Activated naive CD4-positive, alpha-beta T cell treated with anti-CD3 and anti-CD28 coated beads, Interleukin-2, amount 50 U/mL, for 24 hours (primary cell): Measurements from ENCODE around the gene ABHD14A.

Source experiments
- H3K27ac Mint-ChIP-seq: one replicate; pipeline ENCODE4 v1.8.0; 2021; ENCODE audit warnings: mild to moderate bottlenecking, mixed read lengths
- H3K27me3 Mint-ChIP-seq: one replicate; pipeline ENCODE4 v1.8.0; 2021; ENCODE audit warnings: mixed read lengths
- H3K36me3 Mint-ChIP-seq: one replicate; pipeline ENCODE4 v1.8.0; 2021; ENCODE audit warnings: mixed read lengths
- H3K4me1 Mint-ChIP-seq: one replicate; pipeline ENCODE4 v1.8.0; 2021; ENCODE audit warnings: mixed read lengths
- H3K4me3 Mint-ChIP-seq: one replicate; pipeline ENCODE4 v1.8.0; 2021; ENCODE audit warnings: mild to moderate bottlenecking, mixed read lengths
- H3K9me3 Mint-ChIP-seq: one replicate; pipeline ENCODE4 v1.8.0; 2021; ENCODE audit warnings: mixed read lengths

ABHD14A gene

DNA sequence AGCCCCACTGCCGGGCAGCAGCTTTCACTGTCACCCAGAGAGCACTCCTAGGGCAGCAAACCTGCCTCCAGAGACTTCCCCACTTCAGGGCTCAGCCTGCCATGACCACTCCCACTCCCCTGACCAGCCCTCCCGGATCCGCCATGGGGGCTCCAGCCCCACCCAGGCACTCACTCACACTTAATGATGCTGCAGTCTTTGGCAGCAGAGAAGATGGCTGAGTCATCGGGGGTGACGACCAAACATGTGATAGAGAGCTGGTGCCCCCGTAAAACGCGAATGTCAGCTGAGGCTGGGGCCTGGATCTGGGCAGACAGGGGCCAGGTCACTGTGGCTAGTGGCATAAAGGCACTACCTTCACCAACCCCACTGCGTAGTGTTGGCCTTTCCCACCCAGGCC, 37.9 kb upstream of the ABHD14A start:
- H3K27me3 Mint-ChIP-seq: no peaks in the 10 kb centered on the region
- H3K9me3 Mint-ChIP-seq: no peaks in the 10 kb centered on the region
- peaks cover 14% of the 10 kb centered on the region for H3K36me3 Mint-ChIP-seq
- H3K4me1 Mint-ChIP-seq: peaks cover 27% of the 10 kb centered on the region
- no peak overlapping the region for H3K27ac Mint-ChIP-seq
- H3K4me3 Mint-ChIP-seq: no peak overlapping the region

DNA sequence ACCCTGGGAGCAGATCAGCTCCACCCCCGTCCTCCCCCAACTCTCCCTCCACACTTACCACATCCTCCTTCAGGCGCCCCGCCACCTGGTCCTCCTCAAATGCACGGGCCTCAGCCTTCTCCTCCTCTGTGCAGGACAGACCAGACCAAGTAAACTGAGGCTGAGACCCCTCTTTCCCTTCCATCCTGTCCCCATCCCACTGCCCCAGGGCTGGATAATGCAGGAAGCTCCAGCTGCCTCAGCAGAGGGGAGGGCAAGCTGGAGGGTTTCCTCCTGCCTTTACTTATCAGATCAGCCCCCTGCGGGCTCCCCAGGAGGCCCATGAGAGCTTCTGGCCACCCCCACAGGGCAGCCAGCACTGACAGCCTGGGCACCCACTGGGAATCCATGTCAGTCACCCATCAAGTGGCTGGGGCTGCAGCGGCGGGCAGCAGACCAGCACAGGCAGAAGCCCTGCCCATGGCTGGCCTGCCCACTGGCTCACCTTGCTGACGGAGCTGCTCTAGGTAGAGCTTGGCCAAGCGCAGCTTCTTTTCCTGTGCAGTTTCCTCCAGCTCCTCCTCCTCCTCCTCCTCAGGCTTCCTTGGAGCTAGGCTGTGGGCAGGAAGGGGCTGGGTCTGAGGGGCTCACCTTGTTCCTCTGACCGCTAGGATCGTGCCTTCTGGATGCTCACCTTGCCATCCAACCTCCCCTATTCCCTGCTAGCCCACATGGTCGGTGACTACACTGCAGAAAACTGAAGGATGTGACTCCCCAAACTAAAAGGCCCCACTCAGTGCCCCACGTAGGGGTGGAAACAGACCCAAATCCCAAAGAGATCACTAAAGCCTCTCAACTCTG, 37.0 kb upstream of the ABHD14A start:
- Mint-ChIP-seq H3K4me1 (peaks cover 30% of the 10 kb centered on the region), H3K27ac (no peak overlapping the region), H3K9me3 (no peaks in the 10 kb centered on the region)

DNA sequence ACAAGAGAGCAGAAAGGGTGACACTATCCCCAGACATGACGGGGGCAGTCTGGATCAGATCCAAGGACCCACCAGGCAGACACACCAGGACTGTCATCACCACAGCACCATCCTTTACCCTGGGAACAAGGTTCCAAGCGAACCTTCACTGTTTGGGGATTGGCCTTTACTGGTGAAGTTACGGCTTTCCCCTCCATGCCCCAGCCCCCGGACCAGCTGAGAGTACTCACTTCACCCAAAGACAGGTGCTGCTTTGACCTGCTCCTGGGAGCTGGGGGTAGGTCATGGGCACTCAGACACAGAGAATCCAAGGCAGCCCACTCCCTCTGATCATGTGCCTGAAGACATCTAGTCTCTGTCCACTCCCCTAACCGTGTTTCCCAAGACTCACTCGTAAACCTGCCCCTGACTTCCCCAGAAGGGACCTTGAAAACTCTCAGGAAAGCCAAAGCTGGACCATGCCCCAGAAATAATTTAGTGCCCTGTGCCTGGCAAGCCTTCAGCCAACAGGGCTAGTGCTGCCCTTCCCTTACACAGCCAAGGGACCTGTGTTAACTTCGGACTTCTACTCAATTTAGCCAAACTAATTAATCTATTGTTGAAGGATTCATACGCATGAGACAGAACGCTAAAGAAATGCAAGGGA, 36.0 kb upstream of the ABHD14A start:
- H3K4me3 Mint-ChIP-seq: peak overlapping the region; percentile 79
- H3K36me3 Mint-ChIP-seq: peaks cover 14% of the 10 kb centered on the region
- H3K27ac Mint-ChIP-seq: peak overlapping the region; percentile 70
- H3K9me3 Mint-ChIP-seq: no peaks in the 10 kb centered on the region
- peaks cover 33% of the 10 kb centered on the region for H3K4me1 Mint-ChIP-seq
- no peaks in the 10 kb centered on the region for H3K27me3 Mint-ChIP-seq

More for the DNA sequence above, 37.0 kb upstream of the ABHD14A start:
- Mint-ChIP-seq H3K36me3 (peaks cover 14% of the 10 kb centered on the region), H3K4me3 (peak overlapping the region; percentile 42), H3K27me3 (no peaks in the 10 kb centered on the region)

DNA sequence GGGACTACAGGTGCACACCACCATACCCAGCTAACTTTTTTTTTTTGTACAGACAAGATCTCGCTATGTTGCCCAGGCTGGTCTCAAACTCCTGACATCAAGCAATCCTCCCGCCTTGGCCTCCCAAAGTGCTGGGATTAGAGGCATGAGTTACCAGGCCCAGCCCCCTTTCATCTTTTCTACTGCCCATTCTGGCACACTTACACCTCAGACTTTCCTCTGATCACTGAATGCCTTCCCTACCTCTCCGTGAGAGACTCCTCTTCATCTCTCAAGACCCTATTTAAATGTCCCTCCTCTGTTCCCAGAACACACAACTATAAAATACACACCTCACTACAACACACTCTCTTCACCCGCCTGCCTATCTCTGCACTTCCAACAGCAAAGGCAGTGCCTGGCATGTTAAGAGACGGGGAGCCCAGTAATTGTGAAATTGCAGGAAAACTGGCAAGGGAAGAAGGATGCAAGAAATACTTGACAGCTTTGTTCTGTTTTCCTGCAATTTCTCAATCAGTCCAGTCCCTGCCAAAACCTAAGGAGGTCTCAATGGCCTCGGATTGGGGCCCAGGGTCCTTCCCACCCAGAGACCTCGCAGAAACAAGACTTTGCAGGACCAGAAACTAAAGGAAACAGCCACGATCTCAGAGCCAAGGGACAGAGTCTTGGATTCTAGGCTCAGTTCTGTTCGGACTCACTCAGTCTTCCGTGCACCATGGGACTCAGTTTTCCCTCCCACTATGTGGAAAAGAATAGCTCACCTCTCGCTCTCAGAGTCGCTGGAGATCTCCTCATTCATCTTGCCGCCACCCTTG, 34.0 kb upstream of the ABHD14A start:
- H3K36me3 Mint-ChIP-seq: peaks cover 14% of the 10 kb centered on the region
- no peaks in the 10 kb centered on the region for H3K27me3 Mint-ChIP-seq
- peak overlapping the region; percentile 92 for H3K27ac Mint-ChIP-seq
- peaks cover 33% of the 10 kb centered on the region for H3K4me1 Mint-ChIP-seq
- no peaks in the 10 kb centered on the region for H3K9me3 Mint-ChIP-seq
- peak overlapping the region; percentile 98 for H3K4me3 Mint-ChIP-seq

DNA sequence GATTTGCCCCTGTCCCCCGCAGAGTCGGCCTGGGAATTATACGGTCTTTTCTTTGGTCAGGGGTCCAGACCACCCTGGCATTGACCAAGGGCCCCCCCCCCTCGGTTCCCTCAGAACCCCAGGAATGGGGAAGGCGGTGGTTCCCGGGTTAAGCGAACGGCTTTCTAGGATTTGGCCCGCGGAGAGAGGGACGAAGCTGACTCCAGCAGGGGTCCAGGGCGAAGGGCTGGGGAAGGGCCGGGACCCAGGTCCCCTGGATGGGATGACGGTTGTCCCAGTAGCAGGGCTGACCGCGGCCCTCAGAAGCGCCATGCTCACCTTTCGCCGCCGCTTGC, 33.4 kb upstream of the ABHD14A start:
- no peaks in the 10 kb centered on the region for H3K27me3 Mint-ChIP-seq
- peaks cover 14% of the 10 kb centered on the region for H3K36me3 Mint-ChIP-seq
- peak overlapping the region; percentile 98 for H3K4me3 Mint-ChIP-seq
- peaks cover 33% of the 10 kb centered on the region for H3K4me1 Mint-ChIP-seq
- no peaks in the 10 kb centered on the region for H3K9me3 Mint-ChIP-seq
- H3K27ac Mint-ChIP-seq: peak overlapping the region; percentile 92

DNA sequence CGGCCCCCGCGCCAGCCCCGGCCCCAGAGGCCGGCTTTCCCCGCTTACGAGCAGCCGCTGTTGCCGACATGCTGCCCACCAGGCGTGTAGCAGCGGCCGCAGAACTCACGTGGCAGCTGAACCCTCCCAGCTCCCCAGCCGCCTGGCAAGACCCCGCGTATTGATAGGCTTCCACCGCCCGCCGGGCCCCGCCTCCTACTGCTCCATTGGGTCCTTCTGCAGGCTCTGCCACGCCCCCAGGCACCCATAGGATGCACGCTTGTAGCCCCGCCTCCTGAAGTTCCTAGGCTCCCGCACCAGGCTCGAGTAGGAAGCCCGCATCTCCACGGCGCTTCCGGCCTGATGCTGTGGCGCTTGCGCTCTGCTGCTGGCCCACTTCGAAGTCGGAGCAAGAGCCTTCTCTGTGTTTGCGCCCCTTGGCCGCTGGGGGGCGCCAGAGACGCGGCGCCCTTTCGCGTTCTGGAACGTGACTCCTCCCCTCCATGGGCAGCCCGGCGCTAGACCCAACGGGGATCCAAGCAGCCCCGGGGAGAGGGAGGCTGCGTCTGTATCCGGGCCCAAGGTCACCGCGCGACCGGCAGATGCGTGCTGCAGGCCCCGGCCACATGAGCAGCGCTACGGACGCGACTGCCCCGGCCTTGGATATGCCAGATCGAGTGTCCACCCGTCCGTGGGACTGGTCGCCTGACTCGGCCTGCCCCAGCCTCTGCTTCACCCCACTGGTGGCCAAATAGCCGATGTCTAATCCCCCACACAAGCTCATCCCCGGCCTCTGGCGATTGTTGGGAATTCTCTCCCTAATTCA, 32.9 kb upstream of the ABHD14A start, which contains the start of the genes PARP3 and RRP9:
Gene PARP3 (plus strand): TSS at position 566 of the 805 bp plus-strand sequence. CDS start 993 bp downstream, outside the sequence.
Gene RRP9 (minus strand): TSS at position 107 of the 805 bp plus-strand sequence. CDS start 37 bp downstream, at position 70.
- H3K27me3 Mint-ChIP-seq: no peaks in the 10 kb centered on the region
- H3K9me3 Mint-ChIP-seq: no peaks in the 10 kb centered on the region
- peak within 1 kb of the TSS; percentile 92 for H3K27ac Mint-ChIP-seq
- peaks cover 33% of the 10 kb centered on the region for H3K4me1 Mint-ChIP-seq
- H3K36me3 Mint-ChIP-seq: peaks cover 14% of the 10 kb centered on the region
- peak within 1 kb of the TSS; percentile 98 for H3K4me3 Mint-ChIP-seq

DNA sequence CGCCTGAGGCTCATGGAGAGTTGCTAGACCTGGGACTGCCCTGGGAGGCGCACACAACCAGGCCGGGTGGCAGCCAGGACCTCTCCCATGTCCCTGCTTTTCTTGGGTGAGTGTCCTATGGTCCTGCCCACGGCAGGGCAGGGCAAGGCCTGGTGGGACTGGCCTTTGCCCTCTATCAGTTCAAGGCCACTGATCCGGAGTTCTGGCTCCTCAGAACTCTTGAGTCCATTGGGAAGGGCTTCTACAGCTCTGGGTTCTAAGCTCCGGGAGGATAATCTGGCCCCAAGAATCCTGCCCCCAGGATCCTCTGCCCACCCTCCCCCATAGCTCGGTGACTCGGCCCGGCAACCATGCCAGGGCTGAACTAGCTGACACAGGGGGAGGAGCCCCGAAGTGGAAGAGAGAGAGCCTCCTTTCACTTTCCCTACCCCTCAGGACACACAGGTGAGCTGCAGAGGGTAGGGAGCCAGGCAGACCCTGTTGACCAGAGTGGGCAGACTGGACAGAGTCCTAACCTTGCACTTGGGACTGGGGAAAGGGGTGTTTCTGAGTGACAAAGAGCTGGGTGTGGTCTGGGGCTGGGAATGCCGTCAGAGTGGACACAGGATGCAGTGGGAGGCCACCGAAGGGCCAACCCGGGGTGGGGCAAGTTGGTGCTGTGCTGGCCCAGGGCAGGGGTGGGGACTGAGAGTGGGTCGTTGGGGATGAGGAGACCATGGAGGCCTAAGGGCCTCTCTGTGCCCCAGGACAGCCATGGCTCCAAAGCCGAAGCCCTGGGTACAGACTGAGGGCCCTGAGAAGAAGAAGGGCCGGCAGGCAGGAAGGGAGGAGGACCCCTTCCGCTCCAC, 32.0 kb upstream of the ABHD14A start:
- no peaks in the 10 kb centered on the region for H3K27me3 Mint-ChIP-seq
- H3K36me3 Mint-ChIP-seq: peaks cover 14% of the 10 kb centered on the region
- H3K4me3 Mint-ChIP-seq: peak overlapping the region; percentile 98
- peaks cover 33% of the 10 kb centered on the region for H3K4me1 Mint-ChIP-seq
- peak overlapping the region; percentile 86 for H3K27ac Mint-ChIP-seq
- H3K9me3 Mint-ChIP-seq: no peaks in the 10 kb centered on the region

DNA sequence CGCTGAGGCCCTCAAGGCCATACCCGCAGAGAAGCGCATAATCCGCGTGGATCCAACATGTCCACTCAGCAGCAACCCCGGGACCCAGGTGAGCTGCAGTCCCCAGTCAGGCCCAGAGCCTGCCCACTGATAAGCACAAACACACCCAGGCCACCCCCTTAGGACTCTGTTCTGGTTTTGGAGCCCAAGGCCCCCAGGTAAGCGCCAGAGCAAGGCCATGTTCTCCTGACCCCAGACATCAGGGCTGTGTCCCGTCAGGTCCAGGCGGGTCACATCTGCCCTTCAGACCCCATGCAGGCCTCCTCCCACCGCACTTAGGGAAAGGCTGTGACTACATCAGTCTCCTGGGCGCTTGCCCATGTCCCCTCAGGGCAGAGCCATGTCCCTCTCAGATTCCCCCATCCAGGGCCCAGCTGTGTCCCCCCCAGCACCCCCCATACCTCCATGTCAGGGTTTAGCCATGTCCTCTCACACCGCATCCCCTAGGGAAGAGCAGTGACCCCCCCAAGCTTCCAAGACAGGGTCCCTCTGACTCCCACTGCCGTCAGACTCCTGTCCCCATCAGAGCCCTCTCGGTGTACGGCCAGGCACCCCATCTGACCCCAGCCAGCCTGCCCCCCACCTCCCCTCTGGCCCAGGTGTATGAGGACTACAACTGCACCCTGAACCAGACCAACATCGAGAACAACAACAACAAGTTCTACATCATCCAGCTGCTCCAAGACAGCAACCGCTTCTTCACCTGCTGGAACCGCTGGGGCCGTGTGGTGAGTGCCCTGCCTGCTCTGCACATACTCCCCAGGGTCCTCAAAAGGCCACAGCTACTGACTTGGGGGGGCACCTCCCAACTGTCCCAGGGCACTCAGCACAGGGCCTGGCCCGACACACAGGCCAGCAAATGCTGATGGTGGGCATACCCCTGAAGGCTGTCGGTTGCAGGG, 31.1 kb upstream of the ABHD14A start:
- peak overlapping the region; percentile 36 for H3K4me3 Mint-ChIP-seq
- H3K27me3 Mint-ChIP-seq: no peaks in the 10 kb centered on the region
- no peak overlapping the region for H3K27ac Mint-ChIP-seq
- no peaks in the 10 kb centered on the region for H3K9me3 Mint-ChIP-seq
- H3K4me1 Mint-ChIP-seq: peaks cover 27% of the 10 kb centered on the region
- peaks cover 14% of the 10 kb centered on the region for H3K36me3 Mint-ChIP-seq

DNA sequence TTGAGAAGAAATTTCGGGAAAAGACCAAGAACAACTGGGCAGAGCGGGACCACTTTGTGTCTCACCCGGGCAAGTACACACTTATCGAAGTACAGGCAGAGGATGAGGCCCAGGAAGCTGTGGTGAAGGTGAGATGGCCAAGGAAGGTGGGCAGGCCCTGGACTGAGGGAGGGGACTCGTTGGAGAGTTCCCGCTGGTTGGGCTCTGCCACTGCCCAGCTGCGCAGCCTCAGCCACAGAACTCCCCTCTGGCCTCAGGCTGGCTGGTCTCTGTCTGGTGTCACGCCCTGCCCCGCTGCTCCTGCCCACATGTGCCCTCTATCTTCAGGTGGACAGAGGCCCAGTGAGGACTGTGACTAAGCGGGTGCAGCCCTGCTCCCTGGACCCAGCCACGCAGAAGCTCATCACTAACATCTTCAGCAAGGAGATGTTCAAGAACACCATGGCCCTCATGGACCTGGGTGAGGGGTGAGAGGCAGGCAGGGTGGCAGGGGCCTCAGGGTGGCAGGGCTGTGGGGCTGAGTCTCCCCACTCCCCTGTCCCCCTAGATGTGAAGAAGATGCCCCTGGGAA, 30.3 kb upstream of the ABHD14A start:
- H3K27me3 Mint-ChIP-seq: no peaks in the 10 kb centered on the region
- no peaks in the 10 kb centered on the region for H3K9me3 Mint-ChIP-seq
- H3K4me1 Mint-ChIP-seq: peaks cover 21% of the 10 kb centered on the region
- peaks cover 9% of the 10 kb centered on the region for H3K36me3 Mint-ChIP-seq
- H3K27ac Mint-ChIP-seq: no peak overlapping the region
- no peak overlapping the region for H3K4me3 Mint-ChIP-seq

DNA sequence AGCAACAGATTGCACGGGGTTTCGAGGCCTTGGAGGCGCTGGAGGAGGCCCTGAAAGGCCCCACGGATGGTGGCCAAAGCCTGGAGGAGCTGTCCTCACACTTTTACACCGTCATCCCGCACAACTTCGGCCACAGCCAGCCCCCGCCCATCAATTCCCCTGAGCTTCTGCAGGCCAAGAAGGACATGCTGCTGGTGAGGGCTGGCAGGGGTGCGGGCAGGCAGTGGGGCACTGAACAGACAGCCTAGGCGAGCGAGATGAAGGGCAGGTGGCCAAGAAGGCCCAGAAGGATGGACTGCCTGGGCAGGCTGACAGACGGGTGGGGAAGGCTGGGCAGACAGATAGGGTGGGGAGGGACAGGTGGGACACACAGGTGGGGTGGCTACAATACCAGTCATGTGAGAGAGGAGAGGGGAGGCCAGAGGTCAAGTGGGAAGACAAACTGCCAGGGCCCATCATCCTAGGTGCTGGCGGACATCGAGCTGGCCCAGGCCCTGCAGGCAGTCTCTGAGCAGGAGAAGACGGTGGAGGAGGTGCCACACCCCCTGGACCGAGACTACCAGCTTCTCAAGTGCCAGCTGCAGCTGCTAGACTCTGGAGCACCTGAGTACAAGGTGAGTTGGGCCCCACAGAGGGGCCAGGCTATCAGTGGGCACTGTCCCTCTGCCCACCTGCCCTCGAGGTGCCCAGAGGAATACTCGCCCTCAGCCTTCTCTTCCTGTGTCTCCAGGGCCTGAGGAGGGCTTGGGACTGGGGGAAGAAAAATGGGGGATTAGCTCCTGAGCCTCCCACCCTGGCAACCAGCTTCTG, 29.6 kb upstream of the ABHD14A start:
- Mint-ChIP-seq H3K4me1 (peaks cover 14% of the 10 kb centered on the region), H3K27me3 (no peaks in the 10 kb centered on the region), H3K4me3 (no peak overlapping the region), H3K36me3 (peaks cover 9% of the 10 kb centered on the region), H3K27ac (no peak overlapping the region), H3K9me3 (no peaks in the 10 kb centered on the region)

DNA sequence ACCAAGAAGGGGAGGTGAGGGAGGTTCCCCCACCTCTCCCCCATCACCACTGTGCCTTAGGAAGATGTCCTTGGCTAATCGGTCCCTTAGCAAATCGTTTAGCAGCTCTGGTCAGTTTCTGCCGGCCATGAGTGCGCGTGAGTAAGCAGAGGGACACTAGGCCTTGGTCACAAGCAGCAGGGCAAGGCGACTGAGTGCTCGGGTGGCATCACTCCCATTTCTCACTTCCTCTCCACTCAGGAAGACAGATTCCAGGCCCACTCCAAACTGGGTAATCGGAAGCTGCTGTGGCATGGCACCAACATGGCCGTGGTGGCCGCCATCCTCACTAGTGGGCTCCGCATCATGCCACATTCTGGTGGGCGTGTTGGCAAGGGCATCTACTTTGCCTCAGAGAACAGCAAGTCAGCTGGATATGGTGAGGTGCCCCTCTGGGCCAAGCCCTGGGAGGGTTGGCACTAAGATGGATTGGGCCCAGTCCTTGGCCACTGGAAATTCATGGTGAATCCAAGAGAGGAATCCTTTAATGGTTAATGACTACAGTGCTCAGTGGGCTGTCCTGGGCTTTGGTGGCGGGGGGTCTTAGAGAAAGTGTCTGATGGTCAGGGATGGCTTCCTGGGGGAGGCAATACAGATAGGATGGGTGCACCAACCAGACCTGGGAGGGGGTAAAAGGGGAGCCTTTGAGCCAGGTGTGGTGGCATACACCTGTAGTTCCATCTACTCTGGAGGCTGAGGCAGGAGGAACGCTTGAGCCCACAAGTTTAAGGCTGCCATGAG, 28.7 kb upstream of the ABHD14A start:
- Mint-ChIP-seq H3K9me3 (no peaks in the 10 kb centered on the region), H3K4me3 (no peak overlapping the region), H3K27ac (no peak overlapping the region), H3K4me1 (peaks cover 6% of the 10 kb centered on the region), H3K36me3 (peaks cover 1% of the 10 kb centered on the region), H3K27me3 (no peaks in the 10 kb centered on the region)

DNA sequence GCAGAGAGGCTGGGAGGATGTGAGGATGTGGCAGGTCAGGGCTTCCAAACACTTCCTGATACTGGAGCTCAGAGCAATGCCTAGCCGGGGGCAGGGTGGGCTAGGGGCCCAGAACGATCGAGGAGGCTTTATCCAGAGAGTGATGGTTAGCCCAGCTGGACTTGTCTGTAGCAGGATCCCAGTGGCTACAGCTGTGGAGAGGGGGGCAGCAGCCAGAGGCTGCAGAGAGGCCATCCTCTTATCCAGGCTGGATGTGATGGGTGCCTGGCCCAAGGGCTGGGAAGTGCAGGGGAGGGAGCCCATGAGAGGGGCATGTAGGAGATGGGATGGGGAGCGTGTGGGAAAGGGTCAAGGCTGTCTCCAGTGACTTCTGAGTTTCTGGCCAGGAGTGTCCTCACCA, 28.1 kb upstream of the ABHD14A start:
- Mint-ChIP-seq H3K36me3 (no peaks in the 10 kb centered on the region), H3K27ac (no peak overlapping the region), H3K4me3 (no peak overlapping the region), H3K27me3 (no peaks in the 10 kb centered on the region), H3K9me3 (no peaks in the 10 kb centered on the region), H3K4me1 (peaks cover 6% of the 10 kb centered on the region)
